Right lobe of liver (tissue), 6 donors: ENCODE results near the gene EFHC2. TPM values are rescaled to one million over a fixed set of nuclear protein-coding genes. Genes with fewer than 3 reads are reported as not detected.

ENCODE experiments used
- ATAC-seq, 4 donors: fragments of 200-7000 bp; cut with Tn5 transposase; one replicate each; pipeline ENCODE4 v1.9.1; 2020; ENCODE audit warnings: mild to moderate bottlenecking in 4 of 4, moderate library complexity in 4 of 4
- DNase-seq, 3 donors: peaks; one replicate each; pipeline ENCODE4 v3.0.0-alpha.2; 2020
- H3K27ac ChIP-seq, 3 donors: fragments of 200-600 bp; one replicate each; pipeline ENCODE4 v1.8.0; 2022
- H3K27me3 ChIP-seq, 2 donors: fragments of 200-600 bp; one replicate each; pipeline ENCODE4 v1.8.0; 2022
- H3K36me3 ChIP-seq, 4 donors: fragments of 200-600 bp; sonication (generic) in 1 of 4; one replicate each; pipeline versions ENCODE4 v1.5.1 to v1.8.0; 2017 to 2022; ENCODE audit warnings: control low read depth in 1 of 4
- H3K4me1 ChIP-seq, 4 donors: fragments of 200-600 bp; sonication (generic) in 1 of 4; one replicate each; pipeline versions ENCODE4 v1.5.1 to v1.8.0; 2017 to 2022; ENCODE audit warnings: control low read depth in 1 of 4
- H3K4me3 ChIP-seq, 3 donors: fragments of 200-600 bp; one replicate each; pipeline ENCODE4 v1.8.0; 2022
- H3K9me3 ChIP-seq, 4 donors: fragments of 200-600 bp; sonication (generic) in 1 of 4; one replicate each; pipeline versions ENCODE4 v1.5.1 to v1.8.0; 2017 to 2022; ENCODE audit warnings: control low read depth in 1 of 4
- POLR2A ChIP-seq: fragments of 450-650 bp; IDR thresholded peaks from one replicate; pipeline ENCODE4 v1.6.1; 2017; ENCODE audit warnings: antibody characterized with exemption, mild to moderate bottlenecking
- WGBS: methylation state at CpG from one replicate; pipeline ENCODE4 v1.1.6; 2018; ENCODE audit warnings: low coverage, low lambda C conversion rate; ENCODE audit not compliant: insufficient coverage; ENCODE audit errors: missing lambda C conversion rate; 5-methylcytosine and 5-hydroxymethylcytosine counted together
- intact Hi-C, 2 donors: fragments of 100-400 bp; cut with DNase I; formaldehyde crosslinking; loops; one replicate each; pipeline versions ENCODE4 v1.11.2 to v1.14.1; 2022
- total RNA-seq, 6 experiments: library from RNA; depleted of rRNA in 2 of 6; stranded (reverse); fragments of >200 nt in 2 of 6; fragmentation: NEBNext Ultra II Directional in 3 of 6; extraction: Animal tissue kit (Norgen Biotek cat#: 25700) in 3 of 6; gene quantifications; one replicate each; pipeline versions ENCODE4 v1.1.0 to v1.2.4, GENCODE V29; 2016 to 2023
- TF ChIP-seq, protein P1 (sequence below), 4 donors: fragments of 200-600 bp in 3 of 4; fragments of 450-650 bp in 1 of 4; IDR thresholded peaks; one replicate each; pipeline versions ENCODE4 v1.5.1 to v1.8.0; 2016 to 2022; ENCODE audit warnings: antibody characterized with exemption in 4 of 4, mild to moderate bottlenecking in 2 of 4
- donor health status: DM: no; HTN: yes; CAD: no.
- donor health status: DM: no; HTN: no; CAD: no.
- donor health status: DM: no; HTN: no; CAD: no.
- donor health status: DM: no; HTN: yes; CAD: no.
- donor health status: DM: no; HTN: yes; CAD: no.

The EFHC2 gene
- total RNA-seq, 6 experiments from 2014 or later: 0.13 TPM; not detected in 5

GRCh38 chrX:44223150-44223549 is 120.3 kb downstream of the EFHC2 start:
- no peaks in the 10 kb centered on the region for H3K36me3 ChIP-seq
- intact Hi-C loops: no loop called here
- no peak overlapping the region for H3K27ac ChIP-seq
- peak in 1 of 4 donors; percentile 70 for ATAC-seq
- no peaks in the 10 kb centered on the region for H3K9me3 ChIP-seq
- DNase-seq: no peak
- no peaks in the 10 kb centered on the region for H3K4me1 ChIP-seq
- TF ChIP-seq, protein P1, sequence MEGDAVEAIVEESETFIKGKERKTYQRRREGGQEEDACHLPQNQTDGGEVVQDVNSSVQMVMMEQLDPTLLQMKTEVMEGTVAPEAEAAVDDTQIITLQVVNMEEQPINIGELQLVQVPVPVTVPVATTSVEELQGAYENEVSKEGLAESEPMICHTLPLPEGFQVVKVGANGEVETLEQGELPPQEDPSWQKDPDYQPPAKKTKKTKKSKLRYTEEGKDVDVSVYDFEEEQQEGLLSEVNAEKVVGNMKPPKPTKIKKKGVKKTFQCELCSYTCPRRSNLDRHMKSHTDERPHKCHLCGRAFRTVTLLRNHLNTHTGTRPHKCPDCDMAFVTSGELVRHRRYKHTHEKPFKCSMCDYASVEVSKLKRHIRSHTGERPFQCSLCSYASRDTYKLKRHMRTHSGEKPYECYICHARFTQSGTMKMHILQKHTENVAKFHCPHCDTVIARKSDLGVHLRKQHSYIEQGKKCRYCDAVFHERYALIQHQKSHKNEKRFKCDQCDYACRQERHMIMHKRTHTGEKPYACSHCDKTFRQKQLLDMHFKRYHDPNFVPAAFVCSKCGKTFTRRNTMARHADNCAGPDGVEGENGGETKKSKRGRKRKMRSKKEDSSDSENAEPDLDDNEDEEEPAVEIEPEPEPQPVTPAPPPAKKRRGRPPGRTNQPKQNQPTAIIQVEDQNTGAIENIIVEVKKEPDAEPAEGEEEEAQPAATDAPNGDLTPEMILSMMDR (IDR thresholded peaks at IDR 0.05): no peak
- no peak for TF ChIP-seq POLR2A
- WGBS: 25% methylated on average over 2 of the region's 2 CpGs
- H3K4me3 ChIP-seq: no peak overlapping the region
- no peaks in the 10 kb centered on the region for H3K27me3 ChIP-seq

DNA sequence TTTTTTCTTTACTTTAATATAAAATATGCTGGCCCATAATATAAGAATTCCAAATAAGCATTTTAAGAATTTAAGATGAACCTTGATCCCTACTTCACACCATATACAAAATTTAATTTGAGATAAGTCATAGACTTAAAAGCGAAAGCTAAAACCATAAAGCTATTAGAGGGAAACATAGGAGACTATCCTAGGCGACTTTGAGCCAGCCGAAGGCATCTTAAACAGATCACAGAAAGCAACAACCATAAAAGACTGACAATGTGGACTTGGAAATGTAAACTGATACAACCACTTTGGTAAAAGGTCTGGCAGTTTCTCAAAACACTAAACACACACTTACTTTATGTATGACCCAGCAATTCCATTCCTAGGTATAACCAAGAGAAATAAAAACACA is 125.0 kb downstream of the EFHC2 start:
- DNase-seq (no peak), ATAC-seq (no peak)
- Histone ChIP-seq H3K9me3 (no peaks in the 10 kb centered on the region), H3K27ac (no peak overlapping the region), H3K36me3 (no peaks in the 10 kb centered on the region), H3K27me3 (no peaks in the 10 kb centered on the region), H3K4me3 (no peak overlapping the region), H3K4me1 (no peaks in the 10 kb centered on the region)
- no peak for TF ChIP-seq POLR2A
- TF ChIP-seq, protein P1 (IDR thresholded peaks at IDR 0.05): no peak
- WGBS: 69% methylated on average over 3 of the region's 3 CpGs
- intact Hi-C loops: no loop called here

DNA sequence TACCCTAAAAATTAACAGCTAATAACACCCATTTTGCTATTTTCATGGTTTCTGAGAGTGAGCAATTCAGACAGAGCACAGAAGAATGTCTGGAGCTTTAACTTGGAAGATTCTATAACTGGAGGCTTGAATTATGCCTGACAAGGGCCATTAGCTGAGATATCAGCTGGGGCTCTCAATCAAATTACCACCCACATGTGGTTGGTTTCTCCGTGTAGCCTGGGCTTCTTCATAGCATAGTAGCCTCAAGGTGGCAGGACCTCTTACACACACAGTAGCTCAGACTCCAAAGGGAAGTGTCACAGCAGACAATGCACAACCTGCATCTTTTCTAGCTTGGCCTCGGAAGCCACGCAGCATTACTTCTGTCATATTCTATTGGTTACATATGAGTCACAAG is 127.3 kb downstream of the EFHC2 start:
- 80% methylated on average over 1 of the region's 3 CpGs for WGBS
- DNase-seq: no peak
- no peak for TF ChIP-seq POLR2A
- TF ChIP-seq, protein P1 (IDR thresholded peaks at IDR 0.05): no peak
- H3K4me3 ChIP-seq: no peak overlapping the region
- no peaks in the 10 kb centered on the region for H3K36me3 ChIP-seq
- intact Hi-C loops: no loop called here
- no peaks in the 10 kb centered on the region for H3K27me3 ChIP-seq
- no peaks in the 10 kb centered on the region for H3K4me1 ChIP-seq
- no peak overlapping the region for H3K27ac ChIP-seq
- no peaks in the 10 kb centered on the region for H3K9me3 ChIP-seq
- no peak for ATAC-seq

- no peak for ATAC-seq
- intact Hi-C loops: no loop called here
- Histone ChIP-seq H3K27me3 (no peaks in the 10 kb centered on the region), H3K36me3 (no peaks in the 10 kb centered on the region), H3K9me3 (no peaks in the 10 kb centered on the region), H3K4me3 (no peak overlapping the region), H3K27ac (no peak overlapping the region), H3K4me1 (no peaks in the 10 kb centered on the region)
- TF ChIP-seq, protein P1 (IDR thresholded peaks at IDR 0.05): no peak
- no peak for TF ChIP-seq POLR2A
- WGBS: 20% methylated on average over 1 of the region's 1 CpG
- DNase-seq: no peak
Observed at GRCh38 chrX:44203791-44204190, 139.7 kb downstream of the EFHC2 start.

GRCh38 chrX:44202596-44202995 is 140.9 kb downstream of the EFHC2 start:
- Histone ChIP-seq H3K36me3 (no peaks in the 10 kb centered on the region), H3K9me3 (no peaks in the 10 kb centered on the region), H3K27me3 (peaks cover 0 to under 1% of the 10 kb centered on the region in 2 donors), H3K27ac (no peak overlapping the region), H3K4me3 (no peak overlapping the region), H3K4me1 (no peaks in the 10 kb centered on the region)
- TF ChIP-seq, protein P1 (IDR thresholded peaks at IDR 0.05): no peak
- TF ChIP-seq POLR2A: no peak
- DNase-seq (no peak), ATAC-seq (no peak)
- no CpG with 5 or more reads among the region's 2 CpGs for WGBS
- intact Hi-C loops: no loop called here
